K562 (cell line): Measurements from ENCODE around the gene LRP2BP. TPM values are rescaled to one million over a fixed set of nuclear protein-coding genes. Genes with fewer than 3 reads are reported as not detected.

Source experiments
- ATAC-seq: fragments of 200-7000 bp; cut with Tn5 transposase; 3 replicates; pipeline ENCODE4 v1.9.1; 2020; ENCODE audit warnings: moderate library complexity
- BruUV-seq: library from RNA; stranded (reverse); fragments of 400-500 nt; replicated peaks from 2 replicates; lab custom pipeline; 2021; lab: Mats Ljungman, UMichigan
- CTCF ChIA-PET: fragments of 300-600 bp; formaldehyde crosslinking; extraction: SDS; loops from one replicate; lab custom pipeline; 2021; ENCODE audit warnings: low intra/inter-chr PET ratio; lab: Yijun Ruan, JAX
- POLR2A ChIA-PET: fragments of 300-600, 350-650 bp; sonication (Branson Sonifier 250); formaldehyde crosslinking; extraction: SDS; loops from one replicate; lab custom pipeline; 2021; ENCODE audit warnings: antibody characterized with exemption, inconsistent platforms; lab: Yijun Ruan, JAX
- DNase-seq, 4 experiments: peaks; one replicate each; pipeline versions ENCODE4 v3.0.0 to v3.0.0-alpha.2; 2011 to 2018; ENCODE audit warnings: low spot score in 3 of 4, mixed read lengths in 3 of 4; ENCODE audit errors: extremely low read depth in 1 of 4
- FAIRE-seq: peaks from 2 replicates; lab custom pipeline; 2011; peaks lifted over from hg19 to GRCh38; lab: Jason Lieb, UNC
- H2AFZ ChIP-seq: 2 replicates; pipeline ENCODE4 v1.6.0; 2011; ENCODE audit warnings: low read depth, low read length, control low read depth, inconsistent platforms
- H3K27ac ChIP-seq: fragments of 200-600 bp; 3 replicates; pipeline ENCODE4 v1.8.0; 2011; ENCODE audit warnings: low read depth, mild to moderate bottlenecking, control low read depth, inconsistent platforms, low read length, moderate library complexity, mixed read lengths; ENCODE audit errors: extremely low read depth
- H3K27me3 ChIP-seq, 2 experiments: fragments of 300-600 bp in 1 of 2; 2 replicates in 1 of 2; 3 replicates in 1 of 2; pipeline versions ENCODE4 v1.6.0 to v1.8.0; 2011; ENCODE audit warnings: inconsistent platforms in 2 of 2, low read length in 2 of 2, mild to moderate bottlenecking in 1 of 2, mixed read lengths in 1 of 2, moderate library complexity in 1 of 2; ENCODE audit not compliant: control insufficient read depth in 2 of 2, insufficient read depth in 2 of 2
- H3K36me3 ChIP-seq: fragments of 300-600 bp; 3 replicates; pipeline ENCODE4 v1.8.0; 2011; ENCODE audit warnings: mild to moderate bottlenecking, low read length, inconsistent platforms; ENCODE audit not compliant: control insufficient read depth, insufficient read depth
- H3K4me1 ChIP-seq, 2 experiments: fragments of 200-600 bp in 1 of 2; replicated peaks in 1 of 2; 2 replicates in 1 of 2; 3 replicates in 1 of 2; pipeline versions ENCODE4 v1.5.1 to v1.8.0; 2011; ENCODE audit warnings: inconsistent platforms in 2 of 2, low read length in 2 of 2, mild to moderate bottlenecking in 1 of 2, mixed read lengths in 1 of 2, moderate library complexity in 1 of 2; ENCODE audit not compliant: control insufficient read depth in 2 of 2, insufficient read depth in 2 of 2
- H3K4me2 ChIP-seq: 2 replicates; pipeline ENCODE4 v1.6.1; 2011; ENCODE audit warnings: low read length, control low read depth, inconsistent platforms, mixed read lengths; ENCODE audit not compliant: insufficient read depth
- H3K4me3 ChIP-seq: fragments of 200-600 bp; sonication (generic), shearing (Covaris generic); 2 replicates; pipeline ENCODE4 v1.5.1; 2016; ENCODE audit warnings: control low read depth, inconsistent platforms
- H3K79me2 ChIP-seq: fragments of 200-600 bp; 3 replicates; pipeline ENCODE4 v1.8.0; 2011; ENCODE audit warnings: low read length, inconsistent platforms; ENCODE audit not compliant: control insufficient read depth, insufficient read depth
- H3K9ac ChIP-seq, 2 experiments: 2 replicates each; pipeline versions ENCODE4 v1.6.0 to v1.6.1; 2011; ENCODE audit warnings: low read depth in 2 of 2, low read length in 2 of 2, control low read depth in 1 of 2, inconsistent platforms in 1 of 2, mild to moderate bottlenecking in 1 of 2, mixed read lengths in 1 of 2; ENCODE audit not compliant: insufficient read depth in 1 of 2
- H3K9me1 ChIP-seq: one replicate; pipeline ENCODE4 v1.6.0; 2011; ENCODE audit warnings: inconsistent platforms, mild to moderate bottlenecking, low read length, moderate library complexity; ENCODE audit not compliant: control insufficient read depth, insufficient read depth
- H3K9me3 ChIP-seq: replicated peaks from 2 replicates; pipeline ENCODE4 v1.5.1; 2011; ENCODE audit warnings: low read depth, low read length, inconsistent platforms; ENCODE audit not compliant: control insufficient read depth, insufficient read depth
- H4K20me1 ChIP-seq: replicated peaks from 2 replicates; pipeline ENCODE4 v1.6.1; 2011; ENCODE audit warnings: low read length, inconsistent platforms, mixed read lengths; ENCODE audit not compliant: control insufficient read depth, insufficient read depth
- ARNT ChIP-seq, 2 experiments: fragments of 450-650 bp; IDR thresholded peaks; 2 replicates each; pipeline ENCODE4 v1.6.1; 2016; ENCODE audit warnings: mild to moderate bottlenecking in 1 of 2
- FOXJ3 ChIP-seq: sonication (generic); formaldehyde crosslinking; IDR thresholded peaks from 2 replicates; pipeline ENCODE4 v1.4.0; 2020; ENCODE audit warnings: mild to moderate bottlenecking, missing genetic modification reagents
- KAT8 ChIP-seq: fragments of 450-650 bp; IDR thresholded peaks from 2 replicates; pipeline ENCODE4 v1.6.1; 2016; ENCODE audit warnings: low read depth, mild to moderate bottlenecking
- LCOR ChIP-seq: sonication (generic); formaldehyde crosslinking; IDR thresholded peaks from 2 replicates; pipeline ENCODE4 v1.8.0; 2022; ENCODE audit warnings: mild to moderate bottlenecking, missing genetic modification reagents
- MYBL2 ChIP-seq, 2 experiments: fragments of 450-650 bp in 1 of 2; sonication (generic) in 1 of 2; formaldehyde crosslinking in 1 of 2; IDR thresholded peaks; 2 replicates each; pipeline versions ENCODE4 v1.6.1 to v1.8.1; 2017 to 2022; ENCODE audit warnings: borderline replicate concordance in 1 of 2, inconsistent platforms in 1 of 2, low read depth in 1 of 2, mild to moderate bottlenecking in 1 of 2, missing genetic modification reagents in 1 of 2, moderate library complexity in 1 of 2
- PHF20 ChIP-seq: fragments of 450-650 bp; IDR thresholded peaks from 2 replicates; pipeline ENCODE4 v1.6.1; 2018; ENCODE audit not compliant: partially characterized antibody
- SPI1 ChIP-seq: IDR thresholded peaks from 2 replicates; pipeline ENCODE4 v1.6.1; 2011; ENCODE audit warnings: low read depth, low read length, control low read depth, borderline replicate concordance
- STAT5A ChIP-seq: IDR thresholded peaks from 2 replicates; pipeline ENCODE4 v1.6.1; 2012; ENCODE audit warnings: low read length, inconsistent platforms, borderline replicate concordance
- WGBS: fragments of 100-300 bp; shearing (Covaris generic); methylation state at CpG from one replicate; pipeline ENCODE4 v1.1.6; 2016; ENCODE audit warnings: low coverage, mixed read lengths; ENCODE audit not compliant: insufficient coverage; ENCODE audit errors: missing lambda C conversion rate; 5-methylcytosine and 5-hydroxymethylcytosine counted together
- in situ Hi-C: fragments of 300-500 bp; cut with MboI; formaldehyde crosslinking; loops from 4 replicates; pipeline ENCODE4 v1.15.0; 2018; ENCODE audit warnings: inconsistent platforms, mixed read lengths
- intact Hi-C: fragments of 100-400 bp; cut with micrococcal nuclease; formaldehyde crosslinking; loops from 2 replicates; pipeline ENCODE4 v1.14.2; 2022
- polyA plus RNA-seq, 8 experiments: library from polyadenylated mRNA; depleted of rRNA in 4 of 8; stranded (reverse) in 5 of 8; unstranded in 3 of 8; fragments of >200 nt; fragmentation: Nextera tagmentation in 2 of 8; fragmentation: Illumina TruSeq in 1 of 8; extraction: Ambion mirVana in 2 of 8; extraction: Trizol in 1 of 8; gene quantifications; 2 replicates each; pipeline versions ENCODE4 v1.2.1 to v1.2.3, GENCODE V29; 2011 to 2014; ENCODE audit warnings: inconsistent platforms in 1 of 8, missing spikeins in 1 of 8
- total RNA-seq, 7 experiments: library from RNA; depleted of rRNA in 6 of 7; stranded (reverse); fragments of >200 nt in 6 of 7; fragmentation: Illumina TruSeq in 2 of 7; extraction: Trizol in 2 of 7; gene quantifications; 2 replicates each; pipeline versions ENCODE4 v1.2.1 to v1.2.3, GENCODE V29; 2011 to 2021; ENCODE audit warnings: low replicate concordance in 1 of 7
- TF ChIP-seq, protein P1 (sequence below): fragments of 450-650 bp; IDR thresholded peaks from 2 replicates; pipeline ENCODE4 v1.6.1; 2018; ENCODE audit not compliant: partially characterized antibody
- TF ChIP-seq, protein P2 (sequence below): sonication (generic); formaldehyde crosslinking; IDR thresholded peaks from 2 replicates; pipeline ENCODE4 v1.8.1; 2023; ENCODE audit warnings: mild to moderate bottlenecking, missing genetic modification reagents
- TF ChIP-seq, protein P3 (sequence below): fragments of 250-450 bp; sonication (Bioruptor Pico); IDR thresholded peaks from 2 replicates; pipeline ENCODE4 v1.4.0; 2020; ENCODE audit warnings: borderline replicate concordance
- TF ChIP-seq, protein P4 (sequence below): fragments of 250-450 bp; sonication (Bioruptor Pico); IDR thresholded peaks from 2 replicates; pipeline ENCODE4 v1.8.0; 2022; ENCODE audit warnings: inconsistent platforms

Gene LRP2BP
- total and polyA plus RNA-seq, 9 of the 15 experiments (the other 6 are each of a cell fraction or from before 2014, with no cell fraction given) = 0.42 to 2.1 (median 0.62) TPM

DNA sequence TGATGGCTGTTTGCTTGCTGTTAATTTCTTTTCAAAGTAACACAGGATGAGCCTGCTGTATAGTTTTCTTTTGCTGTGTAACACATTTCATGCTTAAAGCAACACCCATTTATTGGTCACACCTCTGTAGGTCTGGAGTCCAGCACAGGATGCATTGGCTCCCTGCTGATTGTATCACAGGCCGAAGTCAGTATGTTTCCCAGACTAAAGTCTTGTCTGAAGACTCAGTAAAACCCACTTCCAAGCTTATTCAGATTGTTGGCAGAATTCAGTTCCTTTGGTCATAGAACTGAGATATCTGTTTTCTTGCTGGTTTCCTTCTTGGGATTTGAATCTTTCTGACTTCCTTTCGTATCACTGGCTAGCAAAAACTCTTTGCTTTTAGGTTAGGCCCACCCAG lies 54.3 kb downstream of the LRP2BP start:
- BruUV-seq = no TSS peak
- Histone ChIP-seq H3K4me2 (no peak overlapping the region), H3K9ac (no peak overlapping the region), H3K27me3 (no peaks in the 10 kb centered on the region), H3K79me2 (no peaks in the 10 kb centered on the region), H2AFZ (no peak overlapping the region), H3K27ac (no peak overlapping the region), H4K20me1 (no peaks in the 10 kb centered on the region), H3K9me1 (no peaks in the 10 kb centered on the region), H3K4me3 (no peak overlapping the region), H3K9me3 (no peaks in the 10 kb centered on the region), H3K4me1 (no peaks in the 10 kb centered on the region; a peak in 1 of 5 replicates), H3K36me3 (peaks cover 12% of the 10 kb centered on the region)
- POLR2A ChIA-PET = interaction anchor here (0.7 kb wide), 1 partner anchor 1201 kb away, joined by 3 read pairs; no protein-coding TSS in a partner anchor
- DNase-seq = no peak
- no peak for FAIRE-seq
- ATAC-seq = no peak
- intact Hi-C loops = no loop called here
- CTCF ChIA-PET = no interaction called here
- in situ Hi-C loops = no loop called here
- 73% methylated on average over 2 of the region's 2 CpGs for WGBS
- TF ChIP-seq, protein P1, sequence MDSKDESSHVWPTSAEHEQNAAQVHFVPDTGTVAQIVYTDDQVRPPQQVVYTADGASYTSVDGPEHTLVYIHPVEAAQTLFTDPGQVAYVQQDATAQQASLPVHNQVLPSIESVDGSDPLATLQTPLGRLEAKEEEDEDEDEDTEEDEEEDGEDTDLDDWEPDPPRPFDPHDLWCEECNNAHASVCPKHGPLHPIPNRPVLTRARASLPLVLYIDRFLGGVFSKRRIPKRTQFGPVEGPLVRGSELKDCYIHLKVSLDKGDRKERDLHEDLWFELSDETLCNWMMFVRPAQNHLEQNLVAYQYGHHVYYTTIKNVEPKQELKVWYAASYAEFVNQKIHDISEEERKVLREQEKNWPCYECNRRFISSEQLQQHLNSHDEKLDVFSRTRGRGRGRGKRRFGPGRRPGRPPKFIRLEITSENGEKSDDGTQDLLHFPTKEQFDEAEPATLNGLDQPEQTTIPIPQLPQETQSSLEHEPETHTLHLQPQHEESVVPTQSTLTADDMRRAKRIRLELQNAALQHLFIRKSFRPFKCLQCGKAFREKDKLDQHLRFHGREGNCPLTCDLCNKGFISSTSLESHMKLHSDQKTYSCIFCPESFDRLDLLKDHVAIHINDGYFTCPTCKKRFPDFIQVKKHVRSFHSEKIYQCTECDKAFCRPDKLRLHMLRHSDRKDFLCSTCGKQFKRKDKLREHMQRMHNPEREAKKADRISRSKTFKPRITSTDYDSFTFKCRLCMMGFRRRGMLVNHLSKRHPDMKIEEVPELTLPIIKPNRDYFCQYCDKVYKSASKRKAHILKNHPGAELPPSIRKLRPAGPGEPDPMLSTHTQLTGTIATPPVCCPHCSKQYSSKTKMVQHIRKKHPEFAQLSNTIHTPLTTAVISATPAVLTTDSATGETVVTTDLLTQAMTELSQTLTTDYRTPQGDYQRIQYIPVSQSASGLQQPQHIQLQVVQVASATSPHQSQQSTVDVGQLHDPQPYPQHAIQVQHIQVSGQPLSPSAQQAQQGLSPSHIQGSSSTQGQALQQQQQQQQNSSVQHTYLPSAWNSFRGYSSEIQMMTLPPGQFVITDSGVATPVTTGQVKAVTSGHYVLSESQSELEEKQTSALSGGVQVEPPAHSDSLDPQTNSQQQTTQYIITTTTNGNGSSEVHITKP = no peak
- TF ChIP-seq KAT8 (no peak), ARNT (IDR thresholded peaks at IDR 0.05) (no peak), LCOR (CRISPR knock-in tag) (no peak), FOXJ3 (CRISPR knock-in tag) (no peak), STAT5A (no peak), PHF20 (no peak), SPI1 (no peak), MYBL2 (IDR thresholded peaks at IDR 0.05; ENCODE audit: low read depth) (no peak), MYBL2 (CRISPR knock-in tag; IDR thresholded peaks at IDR 0.05; ENCODE audit: borderline replicate concordance) (no peak)
- TF ChIP-seq, protein P2, sequence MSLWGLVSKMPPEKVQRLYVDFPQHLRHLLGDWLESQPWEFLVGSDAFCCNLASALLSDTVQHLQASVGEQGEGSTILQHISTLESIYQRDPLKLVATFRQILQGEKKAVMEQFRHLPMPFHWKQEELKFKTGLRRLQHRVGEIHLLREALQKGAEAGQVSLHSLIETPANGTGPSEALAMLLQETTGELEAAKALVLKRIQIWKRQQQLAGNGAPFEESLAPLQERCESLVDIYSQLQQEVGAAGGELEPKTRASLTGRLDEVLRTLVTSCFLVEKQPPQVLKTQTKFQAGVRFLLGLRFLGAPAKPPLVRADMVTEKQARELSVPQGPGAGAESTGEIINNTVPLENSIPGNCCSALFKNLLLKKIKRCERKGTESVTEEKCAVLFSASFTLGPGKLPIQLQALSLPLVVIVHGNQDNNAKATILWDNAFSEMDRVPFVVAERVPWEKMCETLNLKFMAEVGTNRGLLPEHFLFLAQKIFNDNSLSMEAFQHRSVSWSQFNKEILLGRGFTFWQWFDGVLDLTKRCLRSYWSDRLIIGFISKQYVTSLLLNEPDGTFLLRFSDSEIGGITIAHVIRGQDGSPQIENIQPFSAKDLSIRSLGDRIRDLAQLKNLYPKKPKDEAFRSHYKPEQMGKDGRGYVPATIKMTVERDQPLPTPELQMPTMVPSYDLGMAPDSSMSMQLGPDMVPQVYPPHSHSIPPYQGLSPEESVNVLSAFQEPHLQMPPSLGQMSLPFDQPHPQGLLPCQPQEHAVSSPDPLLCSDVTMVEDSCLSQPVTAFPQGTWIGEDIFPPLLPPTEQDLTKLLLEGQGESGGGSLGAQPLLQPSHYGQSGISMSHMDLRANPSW (CRISPR knock-in tag) = no peak
- TF ChIP-seq, protein P3, sequence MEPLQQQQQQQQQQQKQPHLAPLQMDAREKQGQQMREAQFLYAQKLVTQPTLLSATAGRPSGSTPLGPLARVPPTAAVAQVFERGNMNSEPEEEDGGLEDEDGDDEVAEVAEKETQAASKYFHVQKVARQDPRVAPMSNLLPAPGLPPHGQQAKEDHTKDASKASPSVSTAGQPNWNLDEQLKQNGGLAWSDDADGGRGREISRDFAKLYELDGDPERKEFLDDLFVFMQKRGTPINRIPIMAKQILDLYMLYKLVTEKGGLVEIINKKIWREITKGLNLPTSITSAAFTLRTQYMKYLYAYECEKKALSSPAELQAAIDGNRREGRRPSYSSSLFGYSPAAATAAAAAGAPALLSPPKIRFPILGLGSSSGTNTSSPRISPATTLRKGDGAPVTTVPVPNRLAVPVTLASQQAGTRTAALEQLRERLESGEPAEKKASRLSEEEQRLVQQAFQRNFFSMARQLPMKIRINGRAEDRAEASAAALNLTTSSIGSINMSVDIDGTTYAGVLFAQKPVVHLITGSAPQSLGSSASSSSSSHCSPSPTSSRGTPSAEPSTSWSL (CRISPR knock-in tag) = no peak
- TF ChIP-seq, protein P4, sequence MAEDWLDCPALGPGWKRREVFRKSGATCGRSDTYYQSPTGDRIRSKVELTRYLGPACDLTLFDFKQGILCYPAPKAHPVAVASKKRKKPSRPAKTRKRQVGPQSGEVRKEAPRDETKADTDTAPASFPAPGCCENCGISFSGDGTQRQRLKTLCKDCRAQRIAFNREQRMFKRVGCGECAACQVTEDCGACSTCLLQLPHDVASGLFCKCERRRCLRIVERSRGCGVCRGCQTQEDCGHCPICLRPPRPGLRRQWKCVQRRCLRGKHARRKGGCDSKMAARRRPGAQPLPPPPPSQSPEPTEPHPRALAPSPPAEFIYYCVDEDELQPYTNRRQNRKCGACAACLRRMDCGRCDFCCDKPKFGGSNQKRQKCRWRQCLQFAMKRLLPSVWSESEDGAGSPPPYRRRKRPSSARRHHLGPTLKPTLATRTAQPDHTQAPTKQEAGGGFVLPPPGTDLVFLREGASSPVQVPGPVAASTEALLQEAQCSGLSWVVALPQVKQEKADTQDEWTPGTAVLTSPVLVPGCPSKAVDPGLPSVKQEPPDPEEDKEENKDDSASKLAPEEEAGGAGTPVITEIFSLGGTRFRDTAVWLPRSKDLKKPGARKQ (CRISPR knock-in tag) = no peak
